Measurements from ENCODE around the gene FIGN. TPM values are rescaled to one million over a fixed set of nuclear protein-coding genes. Genes with fewer than 3 reads are reported as not detected.
A peak's percentile ranks its signal among the peaks of the same experiment; 100 is the strongest.

Gene FIGN
- total RNA-seq, 1 donor = 2.5 TPM

- Histone ChIP-seq H3K9me3 (ENCODE audit: low read depth, low read length) (no peaks in the 10 kb centered on the region), H3K4me1 (ENCODE audit: insufficient read depth, low read length) (no peaks in the 10 kb centered on the region), H4K20me1 (ENCODE audit: insufficient read depth, low read length) (no peaks in the 10 kb centered on the region), H3K4me3 (ENCODE audit: insufficient read depth, low read length) (no peak overlapping the region), H3K79me2 (ENCODE audit: insufficient read depth, low read length) (no peaks in the 10 kb centered on the region), H3K4me2 (ENCODE audit: insufficient read depth, low read length) (no peak overlapping the region), H3K36me3 (ENCODE audit: insufficient read depth, low read length) (no peaks in the 10 kb centered on the region), H3K27ac (ENCODE audit: low read depth, low read length) (no peak overlapping the region), H3K27me3 (ENCODE audit: insufficient read depth, low read length) (no peaks in the 10 kb centered on the region), H2AFZ (ENCODE audit: low read length) (no peak overlapping the region)
- DNase-seq (ENCODE audit: insufficient read length, low spot score, missing footprints) = peak; percentile 14
- no peak for TF ChIP-seq CTCF (IDR thresholded peaks at IDR 0.05; ENCODE audit: extremely low read depth, low read depth, low read length)
These were observed 37.8 kb downstream of the FIGN start for GRCh38 chr2:163697846-163698637.

- no peaks in the 10 kb centered on the region for H3K4me1 ChIP-seq (ENCODE audit: insufficient read depth, low read length)
- no peak overlapping the region for H3K27ac ChIP-seq (ENCODE audit: low read depth, low read length)
- no peaks in the 10 kb centered on the region for H3K79me2 ChIP-seq (ENCODE audit: insufficient read depth, low read length)
- no peaks in the 10 kb centered on the region for H3K27me3 ChIP-seq (ENCODE audit: insufficient read depth, low read length)
- H3K36me3 ChIP-seq (ENCODE audit: insufficient read depth, low read length) = no peaks in the 10 kb centered on the region
- H3K9me3 ChIP-seq (ENCODE audit: low read depth, low read length) = no peaks in the 10 kb centered on the region
- no peak overlapping the region for H3K4me3 ChIP-seq (ENCODE audit: insufficient read depth, low read length)
- H3K4me2 ChIP-seq (ENCODE audit: insufficient read depth, low read length) = no peak overlapping the region
- no peaks in the 10 kb centered on the region for H4K20me1 ChIP-seq (ENCODE audit: insufficient read depth, low read length)
- no peak for TF ChIP-seq CTCF (IDR thresholded peaks at IDR 0.05; ENCODE audit: extremely low read depth, low read depth, low read length)
- peak; percentile 15 for DNase-seq (ENCODE audit: insufficient read length, low spot score, missing footprints)
- no peak overlapping the region for H2AFZ ChIP-seq (ENCODE audit: low read length)
These were observed 38.4 kb downstream of the FIGN start for GRCh38 chr2:163697429-163697828.

- H3K27me3 ChIP-seq (ENCODE audit: insufficient read depth, low read length) = no peaks in the 10 kb centered on the region
- no peak for DNase-seq (ENCODE audit: insufficient read length, low spot score, missing footprints)
- H3K4me3 ChIP-seq (ENCODE audit: insufficient read depth, low read length) = no peak overlapping the region
- TF ChIP-seq CTCF (IDR thresholded peaks at IDR 0.05; ENCODE audit: extremely low read depth, low read depth, low read length) = no peak
- no peaks in the 10 kb centered on the region for H3K4me1 ChIP-seq (ENCODE audit: insufficient read depth, low read length)
- no peak overlapping the region for H2AFZ ChIP-seq (ENCODE audit: low read length)
- no peaks in the 10 kb centered on the region for H3K79me2 ChIP-seq (ENCODE audit: insufficient read depth, low read length)
- H4K20me1 ChIP-seq (ENCODE audit: insufficient read depth, low read length) = no peaks in the 10 kb centered on the region
- H3K27ac ChIP-seq (ENCODE audit: low read depth, low read length) = no peak overlapping the region
- H3K9me3 ChIP-seq (ENCODE audit: low read depth, low read length) = no peaks in the 10 kb centered on the region
- H3K36me3 ChIP-seq (ENCODE audit: insufficient read depth, low read length) = no peaks in the 10 kb centered on the region
- no peak overlapping the region for H3K4me2 ChIP-seq (ENCODE audit: insufficient read depth, low read length)
These were observed 42.3 kb downstream of the FIGN start for GRCh38 chr2:163693484-163693883.

GRCh38 chr2:163692611-163693482 lies 43.0 kb downstream of the FIGN start:
- Histone ChIP-seq H3K9me3 (ENCODE audit: low read depth, low read length) (no peaks in the 10 kb centered on the region), H3K36me3 (ENCODE audit: insufficient read depth, low read length) (no peaks in the 10 kb centered on the region), H3K4me1 (ENCODE audit: insufficient read depth, low read length) (no peaks in the 10 kb centered on the region), H4K20me1 (ENCODE audit: insufficient read depth, low read length) (no peaks in the 10 kb centered on the region), H3K4me3 (ENCODE audit: insufficient read depth, low read length) (no peak overlapping the region), H3K27me3 (ENCODE audit: insufficient read depth, low read length) (no peaks in the 10 kb centered on the region), H3K79me2 (ENCODE audit: insufficient read depth, low read length) (no peaks in the 10 kb centered on the region), H2AFZ (ENCODE audit: low read length) (no peak overlapping the region), H3K4me2 (ENCODE audit: insufficient read depth, low read length) (no peak overlapping the region), H3K27ac (ENCODE audit: low read depth, low read length) (no peak overlapping the region)
- TF ChIP-seq CTCF (IDR thresholded peaks at IDR 0.05; ENCODE audit: extremely low read depth, low read depth, low read length) = no peak
- no peak for DNase-seq (ENCODE audit: insufficient read length, low spot score, missing footprints)
